Suppressor macrophage treated with lipopolysaccharide for 1 hour (primary cell): Measurements from ENCODE around the gene LRRC8D.

Experiments
- DNase-seq, 3 donors: peaks; one replicate each; pipeline ENCODE4 v3.0.0-alpha.2; 2020 to 2022

LRRC8D gene

DNA sequence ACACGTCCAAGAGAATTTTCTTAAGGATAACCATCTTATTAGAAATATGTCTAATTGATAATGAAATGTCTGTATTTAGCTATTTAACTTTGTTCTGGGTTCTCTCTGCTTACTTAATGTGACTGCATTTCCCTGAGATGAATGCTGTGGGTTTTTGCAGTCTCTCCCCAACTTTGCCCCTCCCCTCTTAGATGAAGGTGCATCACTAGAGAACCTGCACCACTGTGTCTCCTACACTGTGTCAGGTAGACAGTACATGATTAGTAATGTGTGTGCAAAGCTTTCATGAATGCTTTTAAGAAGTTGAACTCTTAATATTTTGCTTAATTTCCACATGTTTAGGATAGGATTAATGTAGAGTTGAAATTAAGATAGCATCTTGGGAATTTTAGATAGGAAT, 51.7 kb downstream of the LRRC8D start:
- DNase-seq: no peak

DNA sequence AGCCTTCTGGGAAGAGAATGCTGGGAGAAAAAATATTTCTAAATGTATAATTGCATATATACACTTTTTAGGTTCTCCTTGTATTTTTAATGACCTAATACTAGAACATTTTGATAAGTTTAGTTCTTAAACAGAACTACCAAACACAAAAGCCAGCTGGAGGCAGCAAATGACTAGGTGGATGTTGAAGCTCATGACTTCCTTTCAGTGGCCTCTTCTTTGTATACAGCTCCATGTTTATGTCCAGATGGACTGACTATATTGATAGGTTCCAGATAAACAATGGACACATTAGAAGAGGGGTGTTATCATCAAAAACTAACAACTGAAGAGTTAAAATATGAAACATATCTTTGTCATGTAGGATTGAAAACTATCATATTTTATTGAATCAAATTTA, 52.5 kb downstream of the LRRC8D start:
- no peak for DNase-seq

DNA sequence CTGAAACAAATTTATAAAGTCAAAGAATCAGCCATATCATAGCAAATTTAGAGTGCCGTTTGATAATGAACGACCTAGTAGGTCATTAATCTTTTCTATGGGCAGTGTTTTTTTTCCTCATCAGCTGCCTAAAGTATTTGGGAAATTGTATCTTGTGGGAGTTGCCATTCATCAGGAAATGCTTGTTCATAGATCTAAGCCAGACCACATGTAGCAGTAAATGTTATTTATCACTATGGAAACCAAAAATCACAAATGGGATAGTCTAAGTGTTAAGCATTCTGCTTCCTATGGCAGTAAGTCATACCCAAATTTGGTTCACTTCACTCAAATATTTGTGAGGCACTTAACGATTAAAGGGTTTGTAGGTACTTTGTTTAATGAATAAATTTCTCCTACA, 52.9 kb downstream of the LRRC8D start:
- no peak for DNase-seq

DNA sequence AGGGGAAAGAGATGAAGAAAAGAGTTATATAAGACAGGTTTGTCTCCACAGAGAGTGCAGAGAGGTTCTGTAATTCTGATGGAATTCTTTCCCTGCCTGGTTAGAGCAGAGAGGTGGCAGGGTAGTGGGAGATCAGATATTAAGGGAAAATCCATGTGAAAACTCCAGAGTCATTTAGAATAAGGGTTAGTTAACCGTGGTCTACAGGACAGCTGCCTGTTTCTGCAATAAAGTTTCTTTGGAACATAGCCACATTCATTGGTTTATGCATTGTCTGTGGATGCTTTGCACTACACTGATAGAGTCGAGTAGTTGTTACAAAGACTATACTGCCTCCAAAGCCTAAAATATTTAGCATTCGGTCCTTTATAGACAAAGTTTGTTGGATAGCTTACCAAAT, 55.6 kb downstream of the LRRC8D start:
- no peak for DNase-seq

DNA sequence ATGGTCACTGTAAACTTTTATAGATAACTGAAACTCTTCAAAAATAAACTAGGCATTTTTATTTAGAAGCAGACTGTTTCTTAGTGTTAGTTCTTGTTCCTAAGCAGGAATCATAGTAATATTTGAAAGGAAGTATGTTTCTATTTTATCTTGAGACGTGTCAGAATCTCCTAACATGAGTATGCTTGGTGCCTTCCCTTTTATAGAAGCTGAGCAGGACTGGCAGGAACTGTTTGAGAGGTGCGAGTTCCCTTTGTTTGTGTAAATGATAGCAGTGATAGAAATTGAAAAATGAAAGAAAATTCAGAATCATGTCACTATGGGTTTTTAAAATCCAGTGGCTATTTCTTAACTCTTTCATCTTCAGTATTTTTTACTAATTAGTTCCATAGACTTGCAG, 56.9 kb downstream of the LRRC8D start:
- no peak for DNase-seq

DNA sequence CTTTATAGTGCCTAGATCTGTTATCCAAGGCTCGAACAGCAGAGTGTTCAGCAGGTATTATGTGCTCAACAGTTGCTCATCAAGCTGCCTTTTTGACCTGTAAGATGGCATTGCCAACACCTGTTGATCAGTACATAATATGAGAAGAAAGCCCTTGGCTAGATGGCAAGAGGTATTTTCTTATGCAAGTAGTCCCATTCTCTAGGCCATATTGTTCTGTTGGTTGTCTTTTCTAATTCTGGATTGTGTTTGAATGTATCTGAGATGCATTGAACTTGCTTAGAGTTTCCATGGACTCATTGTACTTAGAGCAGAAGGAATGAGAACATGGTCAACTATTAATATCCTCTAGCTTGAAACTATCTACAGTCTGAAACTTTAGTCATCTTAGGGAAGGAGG, 57.4 kb downstream of the LRRC8D start:
- no peak for DNase-seq

DNA sequence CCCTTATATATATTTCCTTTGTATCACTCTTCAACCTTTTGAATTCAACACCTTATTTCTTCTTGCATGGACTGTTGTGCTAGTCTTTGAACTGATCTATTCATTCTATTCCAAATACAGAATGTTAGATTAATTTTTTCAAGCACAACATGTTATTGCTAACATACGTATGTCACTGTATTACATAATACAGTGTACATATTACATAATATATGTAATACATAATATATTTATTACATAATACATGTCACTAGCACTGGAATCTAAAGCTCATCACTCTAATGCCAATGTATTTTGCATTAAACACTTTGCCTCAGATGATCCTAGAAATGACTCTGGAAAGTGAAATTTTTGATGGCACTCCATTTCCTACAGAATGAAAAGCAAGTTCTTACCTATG, 59.8 kb downstream of the LRRC8D start:
- DNase-seq: no peak

DNA sequence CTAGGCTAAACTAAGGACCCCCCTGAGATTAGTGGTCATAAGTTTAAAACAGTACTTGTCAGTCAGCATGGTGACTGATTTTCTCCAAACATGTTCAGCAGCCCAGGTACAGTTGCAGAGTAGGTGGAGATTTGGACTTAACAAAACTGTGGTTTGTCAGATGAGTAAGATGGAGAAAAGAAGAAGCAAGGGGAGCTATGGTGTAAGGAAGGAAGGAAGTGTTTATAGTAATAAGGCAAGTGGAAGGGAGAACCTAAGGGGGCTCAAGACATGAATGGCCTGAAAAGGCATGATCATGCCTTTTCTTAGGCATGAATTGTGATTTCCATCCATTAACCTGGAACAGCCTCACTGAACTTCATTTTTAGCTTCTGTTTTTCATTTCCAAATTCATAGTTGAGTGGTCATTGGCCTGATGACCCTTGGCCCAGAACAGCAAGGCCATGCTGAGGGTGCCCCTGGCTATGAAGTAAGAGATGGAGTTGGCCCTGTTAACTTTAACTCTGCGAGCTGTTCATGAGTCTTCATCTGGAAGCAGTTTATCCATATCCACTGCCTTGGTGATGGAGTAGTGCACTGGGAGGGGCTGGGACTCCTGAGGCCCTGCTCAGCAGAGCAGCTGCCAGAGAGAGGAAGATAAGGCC, 60.7 kb downstream of the LRRC8D start:
- DNase-seq: no peak

DNA sequence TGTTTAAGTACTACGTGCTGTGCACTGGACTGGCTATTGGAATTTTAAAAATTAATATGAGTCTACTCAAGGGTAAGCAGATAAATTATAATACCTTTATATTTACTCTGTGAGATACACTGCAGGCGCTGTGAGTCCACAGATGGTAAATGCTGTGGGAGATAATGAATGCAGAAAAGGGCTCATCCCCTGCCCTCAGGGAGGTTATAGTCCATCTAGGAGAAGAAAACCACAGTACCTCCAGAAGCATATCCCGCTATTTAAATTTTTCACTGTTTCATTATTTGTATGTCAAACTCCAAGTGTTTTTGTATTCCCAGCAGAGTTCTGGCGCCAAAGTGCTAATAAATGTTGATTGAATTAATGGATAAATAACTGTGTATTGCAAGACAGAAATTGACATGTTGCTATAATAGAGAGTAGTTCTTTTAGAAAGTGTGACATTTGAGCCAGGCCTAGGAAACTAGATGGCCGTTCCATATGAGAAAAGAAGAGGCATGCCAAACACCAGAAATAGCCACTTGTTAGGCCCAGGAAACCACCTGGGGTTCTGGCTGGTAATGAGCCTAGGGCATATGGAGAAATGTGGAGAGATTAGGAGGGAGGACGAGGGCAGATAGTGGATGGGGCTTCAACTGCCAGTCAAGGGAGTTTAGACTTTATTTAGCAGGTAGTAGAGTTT, 61.7 kb downstream of the LRRC8D start:
- no peak for DNase-seq

DNA sequence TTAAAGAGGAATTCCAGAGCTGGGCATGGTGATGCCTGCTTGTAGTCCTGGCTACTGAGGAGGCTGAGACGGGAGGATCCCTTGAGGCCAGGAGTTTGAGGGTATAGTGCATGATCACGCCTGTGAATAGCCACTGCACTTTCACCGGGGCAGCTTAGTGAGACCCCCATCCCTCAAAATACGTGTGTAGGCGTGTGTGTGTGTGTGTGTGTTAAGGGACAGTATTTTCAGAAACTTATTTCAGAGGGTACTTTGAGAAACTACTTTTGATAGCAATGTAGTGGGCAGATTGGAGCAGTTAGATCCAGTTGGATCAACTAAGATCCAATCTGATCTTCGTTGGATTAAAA, 62.2 kb downstream of the LRRC8D start:
- DNase-seq: no peak

DNA sequence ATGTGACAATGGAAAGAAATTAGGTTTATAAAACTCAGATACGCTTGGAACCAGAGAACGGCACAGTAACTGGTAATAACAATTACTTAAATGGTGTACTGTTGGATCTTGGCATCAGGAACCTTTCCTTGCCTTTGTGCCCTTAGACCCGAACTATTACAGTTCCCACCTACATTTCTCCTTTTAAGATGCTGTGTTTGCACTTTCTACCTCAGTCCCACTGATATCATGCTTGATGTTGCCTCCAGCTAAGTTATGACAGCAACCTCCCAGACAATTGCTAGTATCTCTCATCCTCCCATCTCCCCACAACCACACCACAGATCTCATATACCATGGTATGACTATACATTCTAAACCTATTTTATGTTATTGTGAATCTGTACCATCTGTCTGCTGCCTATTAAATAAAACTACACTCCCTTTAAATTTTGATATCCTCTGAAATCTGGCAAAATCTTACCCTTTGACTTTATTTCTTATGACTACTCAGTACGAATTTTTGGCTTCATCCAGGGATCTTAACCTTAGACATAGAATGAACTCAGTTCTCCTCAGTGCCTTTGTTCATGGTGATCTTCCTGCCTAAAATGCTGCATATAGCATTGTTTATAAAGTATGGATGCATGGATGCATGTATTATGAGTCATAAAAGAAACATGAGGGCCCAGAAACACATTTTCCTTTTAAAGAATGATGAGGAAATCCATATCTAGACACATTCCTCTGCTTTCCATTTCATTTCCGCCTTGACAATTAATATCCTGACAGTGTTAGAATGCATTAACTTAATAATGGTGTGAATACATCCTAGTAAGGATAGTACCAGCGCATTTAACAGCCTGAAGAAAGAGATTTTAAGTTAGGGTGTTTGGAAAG, 64.1 kb downstream of the LRRC8D start:
- DNase-seq: no peak

DNA sequence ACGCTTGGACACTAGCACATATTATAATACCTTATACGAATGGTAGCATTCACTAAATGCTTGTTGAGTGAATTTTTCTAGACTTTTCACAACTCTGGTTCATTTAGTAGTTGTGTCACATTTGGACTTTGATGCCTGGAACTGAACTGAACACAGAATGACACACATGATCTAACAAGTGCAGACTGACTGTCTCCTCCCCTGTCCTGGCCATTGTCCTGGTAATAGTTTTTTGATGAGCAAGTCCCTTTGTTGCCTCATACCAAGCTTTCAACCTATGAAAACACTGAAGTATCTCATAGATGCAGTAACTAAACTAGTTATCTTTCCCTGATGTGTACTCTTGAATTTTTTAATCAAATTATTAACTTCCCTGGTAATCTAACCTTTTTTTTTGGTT, 66.4 kb downstream of the LRRC8D start:
- DNase-seq: no peak

DNA sequence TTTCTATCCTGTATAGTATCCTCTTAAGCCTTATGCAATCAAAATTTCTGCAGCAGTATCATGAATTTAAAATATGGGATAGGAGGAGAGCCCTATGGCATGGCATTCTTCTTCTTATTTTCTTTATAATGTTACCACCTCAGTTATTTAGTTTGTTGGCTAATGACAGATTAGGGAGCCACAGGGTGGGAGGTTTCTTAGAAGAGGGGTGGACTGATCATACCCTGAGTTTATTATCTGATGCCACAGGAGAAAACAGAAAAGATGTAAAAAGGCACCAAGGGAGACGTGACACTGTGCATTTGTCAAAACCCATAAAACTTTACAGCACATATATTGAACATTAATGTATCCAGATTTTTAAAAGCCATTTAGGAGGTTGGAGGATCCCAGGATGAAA, 66.9 kb downstream of the LRRC8D start:
- no peak for DNase-seq

DNA sequence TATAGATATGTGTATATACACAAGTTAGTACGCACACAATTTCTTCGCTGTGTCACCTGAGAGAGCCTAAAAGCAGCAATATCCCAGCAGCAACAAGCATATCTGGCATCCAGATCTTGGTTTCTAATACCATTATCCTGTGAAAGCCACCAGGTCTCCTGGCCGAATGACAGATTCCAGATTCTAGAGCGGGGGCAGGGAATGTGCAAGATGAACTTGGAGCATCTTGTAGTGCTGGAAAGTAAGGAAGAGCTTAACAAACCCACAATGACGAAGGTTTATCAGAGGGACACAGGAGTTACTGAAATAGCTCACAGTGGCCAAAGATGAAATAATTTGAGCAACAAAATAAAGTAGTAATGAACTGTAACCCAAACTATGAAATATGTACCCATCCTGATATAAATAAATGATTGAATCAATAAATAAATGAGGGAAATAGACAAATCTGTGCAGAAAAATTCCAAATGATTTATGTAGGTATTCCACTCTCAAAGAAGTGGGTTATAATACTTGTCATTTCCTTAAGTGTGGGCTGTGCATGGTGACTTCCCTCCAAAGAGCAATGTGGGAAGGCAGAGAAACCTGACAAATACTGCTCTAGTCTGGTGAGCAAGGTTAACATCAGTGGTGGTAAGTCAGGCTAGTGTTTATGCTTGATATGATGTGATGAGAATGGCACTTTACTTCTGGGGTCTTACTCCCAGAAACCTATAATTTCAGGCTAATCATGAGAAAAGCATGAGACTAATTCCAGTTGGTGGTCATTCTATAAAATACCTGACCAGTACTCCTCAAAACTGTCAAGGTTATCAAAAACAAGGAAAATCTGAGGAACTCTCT, 67.9 kb downstream of the LRRC8D start:
- peak; percentile 29 to 57 (median 52) for DNase-seq

DNA sequence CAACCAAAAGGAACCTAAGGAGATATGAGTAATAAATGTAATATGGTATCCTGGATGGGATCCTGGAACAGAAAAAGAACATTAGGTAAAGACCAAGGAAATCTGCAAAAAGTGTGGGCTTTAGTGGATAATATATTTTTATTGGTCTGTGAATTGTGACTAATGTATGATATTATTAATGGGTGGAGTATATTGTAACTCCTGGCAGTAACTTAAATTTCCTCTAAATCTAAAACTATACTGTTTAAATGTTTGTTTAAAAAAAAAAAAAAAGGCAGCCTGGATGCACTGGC, 68.4 kb downstream of the LRRC8D start:
- DNase-seq: no peak

DNA sequence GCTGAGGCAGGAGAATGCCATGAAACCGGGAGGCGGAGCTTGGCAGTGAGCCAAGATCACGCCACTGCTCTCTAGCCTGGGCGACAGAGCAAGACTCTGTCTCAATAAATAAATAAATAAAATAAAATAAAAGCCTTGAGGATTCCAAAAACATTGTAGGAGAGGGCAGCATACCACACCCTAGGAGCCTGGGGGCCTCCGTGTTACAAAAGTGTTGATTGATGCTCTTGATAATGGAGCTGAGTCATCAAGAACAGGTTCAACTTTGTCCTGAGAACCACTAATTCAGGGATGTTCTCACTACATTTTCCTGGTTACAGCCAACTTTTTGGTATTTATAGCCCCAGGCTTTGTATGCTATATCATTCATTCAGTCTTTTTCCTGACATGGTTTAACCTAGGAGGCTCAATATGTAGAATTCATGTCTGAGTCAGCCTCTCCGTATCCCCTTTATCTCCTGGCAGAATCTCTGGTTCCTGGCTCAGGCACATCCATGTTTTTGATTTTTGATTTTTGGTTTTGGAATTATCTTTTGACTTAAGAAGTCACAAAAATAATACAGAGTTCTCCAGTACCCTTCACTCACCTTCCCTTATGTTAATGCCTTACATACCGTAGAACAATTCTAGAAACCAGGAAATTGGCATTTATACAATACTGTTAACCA, 69.4 kb downstream of the LRRC8D start:
- no peak for DNase-seq

DNA sequence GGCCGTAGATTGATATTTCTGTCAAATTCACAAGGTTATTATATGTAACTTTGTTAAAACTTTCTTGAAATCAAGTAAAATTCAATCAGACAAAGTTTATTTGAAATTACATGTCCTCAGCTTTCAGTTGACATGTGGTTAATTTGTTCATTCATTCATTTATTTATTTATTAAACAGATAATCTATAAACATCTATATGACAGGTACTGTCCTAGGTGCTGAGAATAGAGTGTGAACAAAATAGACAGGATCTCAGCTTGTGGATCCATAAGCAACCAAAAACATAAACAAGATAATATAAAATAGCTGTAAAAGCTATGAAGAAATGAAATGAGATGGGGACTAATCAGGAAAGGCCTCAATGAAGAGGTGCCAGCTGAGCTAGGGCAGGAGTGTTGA, 72.0 kb downstream of the LRRC8D start:
- DNase-seq: no peak

DNA sequence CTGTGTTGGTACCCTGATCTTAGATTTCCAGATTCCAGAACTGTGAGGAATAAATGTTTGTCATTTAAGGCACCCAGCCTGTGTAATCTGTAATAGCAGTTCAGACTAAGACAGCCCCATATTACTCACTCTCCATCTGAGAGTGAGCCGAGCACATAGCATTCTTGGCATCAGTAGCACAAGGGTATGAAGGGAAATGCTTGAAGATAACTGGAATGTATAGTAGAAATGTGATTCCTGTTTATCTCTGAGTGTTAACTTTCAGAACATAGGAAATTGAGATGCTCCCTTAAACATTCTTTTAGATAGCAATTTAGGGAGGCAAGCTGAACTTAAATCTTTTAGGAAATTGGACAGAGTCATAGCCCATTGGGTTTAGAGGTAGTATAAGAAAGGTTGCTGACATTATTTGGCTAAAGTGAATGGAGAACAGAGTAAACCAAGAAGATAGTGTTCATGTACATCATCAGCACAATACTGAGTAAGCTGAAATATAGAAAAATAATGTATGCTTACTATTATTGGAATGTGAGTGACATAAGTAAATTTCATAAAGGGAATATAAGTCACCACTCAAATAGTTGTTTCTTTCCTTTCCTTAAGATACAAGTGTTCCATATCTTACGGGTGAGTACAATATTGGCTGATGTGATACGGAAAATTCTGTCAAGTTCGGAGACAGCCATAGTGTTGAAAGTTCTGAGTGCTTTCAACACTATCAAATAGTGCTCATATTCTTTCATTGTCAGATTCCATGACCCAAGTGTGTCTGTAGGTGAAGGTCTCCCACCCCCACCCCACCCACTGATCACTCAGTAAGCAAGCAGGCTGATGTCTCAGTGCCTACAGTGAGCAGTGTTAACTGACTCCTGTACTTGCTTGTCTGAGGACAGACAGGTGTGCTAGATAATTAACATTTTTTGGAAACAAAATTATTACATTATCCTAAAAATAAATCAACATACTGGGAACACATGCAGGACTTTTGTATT, 73.7 kb downstream of the LRRC8D start:
- no peak for DNase-seq

DNA sequence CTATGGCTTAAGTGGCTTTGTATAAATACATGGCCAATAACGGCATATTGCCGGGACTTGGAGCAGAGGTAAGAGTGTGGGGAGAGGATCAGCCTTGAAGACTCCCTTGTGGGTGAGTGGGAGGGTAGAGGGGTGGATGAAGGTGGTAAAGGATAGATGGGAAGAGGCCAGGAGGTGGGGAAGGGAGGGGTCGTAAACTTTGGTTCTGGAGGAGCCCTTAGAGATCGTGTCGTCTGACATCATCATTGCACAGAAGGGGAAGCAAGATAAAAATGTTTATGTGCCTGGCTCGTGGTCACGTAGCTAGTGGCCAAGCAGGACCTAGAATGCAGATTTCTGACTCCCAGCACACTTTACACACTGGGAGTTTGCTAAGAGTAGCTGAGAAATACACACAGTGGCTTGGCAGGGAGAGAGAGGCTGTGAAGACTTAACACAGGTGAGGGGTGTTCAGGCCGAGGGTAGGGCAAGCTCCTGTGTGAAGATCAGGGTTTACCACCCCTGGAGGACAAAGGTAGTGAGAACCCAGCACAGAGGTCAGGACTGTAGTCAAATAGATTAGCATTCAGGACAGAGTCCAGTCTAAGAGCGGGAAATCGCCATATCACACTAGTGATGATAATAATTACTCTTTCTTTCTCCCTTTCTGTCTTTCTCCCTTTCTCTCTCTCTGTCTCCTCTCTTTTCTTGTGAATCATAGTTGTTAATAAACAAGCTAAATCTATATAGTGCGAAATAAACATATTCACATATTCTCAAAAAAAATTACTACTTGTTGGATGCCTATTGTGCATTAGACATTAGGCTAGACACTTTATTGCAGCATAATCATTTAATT, 75.5 kb downstream of the LRRC8D start:
- DNase-seq: no peak

DNA sequence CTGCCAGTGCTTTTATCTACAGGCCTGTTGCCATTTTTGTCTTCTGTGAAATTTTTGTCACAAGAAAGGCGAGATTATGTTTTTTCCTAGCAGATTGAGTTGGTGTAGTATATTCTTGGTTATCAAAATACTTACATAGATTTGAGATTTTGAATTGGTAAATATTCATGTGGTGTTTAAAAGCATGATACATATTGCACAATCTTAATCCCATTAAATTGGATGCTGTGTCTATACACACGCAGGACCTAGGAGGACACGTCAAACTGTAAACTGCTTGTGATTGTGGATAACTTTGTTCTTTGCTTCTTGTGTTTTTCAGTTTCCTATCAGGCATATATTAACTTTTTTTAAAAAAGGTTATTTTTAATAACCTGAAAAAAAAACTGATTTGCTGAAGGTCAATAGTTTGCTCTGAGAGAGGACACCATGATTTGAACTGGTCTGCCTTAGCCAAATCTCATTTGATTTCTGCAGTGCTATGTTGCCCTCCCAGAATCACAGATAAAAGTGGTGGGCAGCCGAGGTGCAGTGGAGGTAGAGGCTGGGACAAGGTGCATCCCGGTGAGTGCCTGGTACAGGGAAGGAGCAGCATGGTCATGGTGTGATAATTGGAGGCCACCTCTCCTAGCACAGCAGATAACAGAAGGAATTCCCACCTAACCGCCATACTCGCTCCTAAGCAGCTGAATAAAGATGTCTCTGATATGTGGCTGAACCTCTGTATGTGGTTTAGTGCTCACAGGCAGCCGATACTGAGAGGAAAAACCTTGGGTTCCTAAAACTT, 76.7 kb downstream of the LRRC8D start:
- no peak for DNase-seq
